Neural cell (in vitro differentiated cells): Measurements from ENCODE around the gene TRAM2.

Source experiments
- CTCF ChIP-seq: fragments of 450-650 bp; IDR thresholded peaks from 2 replicates; pipeline ENCODE4 v1.5.1; 2014; ENCODE audit warnings: antibody characterized with exemption, mild to moderate bottlenecking, moderate library complexity; ENCODE audit not compliant: poor library complexity, severe bottlenecking
- EP300 ChIP-seq: fragments of 450-650 bp; conservative IDR thresholded peaks from 2 replicates; pipeline ENCODE4 v1.6.1; 2014; ENCODE audit warnings: antibody characterized with exemption, mild to moderate bottlenecking, moderate library complexity; ENCODE audit not compliant: poor library complexity, severe bottlenecking
- EZH2 ChIP-seq: fragments of 200-600, 300-800 bp; shearing (Covaris generic), sonication (generic); IDR thresholded peaks from 2 replicates; pipeline ENCODE4 v1.6.1; 2014; ENCODE audit warnings: antibody characterized with exemption, low read length, borderline replicate concordance, mild to moderate bottlenecking; ENCODE audit not compliant: insufficient read depth, poor library complexity, severe bottlenecking
- MXI1 ChIP-seq: fragments of 450-650 bp; conservative IDR thresholded peaks from 2 replicates; pipeline ENCODE4 v1.6.1; 2014; ENCODE audit warnings: antibody characterized with exemption, mild to moderate bottlenecking; ENCODE audit not compliant: poor library complexity, severe bottlenecking
- POLR2AphosphoS5 ChIP-seq: IDR thresholded peaks from 2 replicates; pipeline ENCODE4 v1.6.1; 2012
- RAD21 ChIP-seq: fragments of 450-650 bp; conservative IDR thresholded peaks from 2 replicates; pipeline ENCODE4 v1.6.1; 2014; ENCODE audit warnings: antibody characterized with exemption, mild to moderate bottlenecking, moderate library complexity
- SMC3 ChIP-seq: fragments of 450-650 bp; conservative IDR thresholded peaks from 2 replicates; pipeline ENCODE4 v1.6.1; 2014; ENCODE audit warnings: antibody characterized with exemption, mild to moderate bottlenecking, moderate library complexity; ENCODE audit not compliant: poor library complexity
- TAF1 ChIP-seq: IDR thresholded peaks from 2 replicates; pipeline ENCODE4 v1.6.1; 2012; ENCODE audit warnings: low read depth

GRCh38 chr6:52504782-52505136, 72.1 kb downstream of the TRAM2 start:
- TF ChIP-seq EZH2, result no peak
- no peak for TF ChIP-seq RAD21
- TF ChIP-seq MXI1, result no peak
- TF ChIP-seq POLR2AphosphoS5, result no peak
- TF ChIP-seq CTCF, result no peak
- TF ChIP-seq SMC3, result no peak
- TF ChIP-seq EP300, result no peak
- TF ChIP-seq TAF1, result no peak
